Measurements from ENCODE around the gene MAPKAPK2.

The MAPKAPK2 gene

GRCh38 chr1:206674236-206674635, 10.5 kb upstream of the MAPKAPK2 start:
- Histone ChIP-seq H3K14ac (ENCODE audit: low read length) (no peak overlapping the region), H3K23ac (ENCODE audit: low read depth, low read length, poor library complexity) (no peak overlapping the region), H2AFZ (ENCODE audit: low read length) (no peak overlapping the region), H2BK12ac (ENCODE audit: low read length) (no peak overlapping the region), H3K18ac (ENCODE audit: low read length) (no peak overlapping the region), H3K79me1 (ENCODE audit: low read depth, low read length) (no peaks in the 10 kb centered on the region), H4K91ac (ENCODE audit: low read depth, low read length, poor library complexity) (no peak overlapping the region), H3K27me3 (ENCODE audit: control insufficient read depth in 3 of 3, insufficient read depth in 3 of 3, low read depth in 1 of 3, low read length in 3 of 3) (peaks cover 0 to 63% (median 0%) of the 10 kb centered on the region in 3 experiments), H2AK5ac (ENCODE audit: low read depth, low read length) (no peak overlapping the region), H3K4ac (ENCODE audit: low read length) (no peak overlapping the region), H3K4me3 (ENCODE audit: low read length in 2 of 2) (no peak overlapping the region), H2BK15ac (ENCODE audit: low read length) (no peak overlapping the region), H2BK120ac (ENCODE audit: low read depth, low read length) (no peak overlapping the region), H3K9me3 (replicated peaks in 1 of 2; ENCODE audit: control insufficient read depth in 2 of 2, insufficient read depth in 1 of 2, low read depth in 1 of 2, low read length in 2 of 2) (no peaks in the 10 kb centered on the region), H3K4me1 (ENCODE audit: control insufficient read depth in 2 of 2, insufficient read depth in 1 of 2, low read depth in 1 of 2, low read length in 2 of 2) (peaks cover 16 to 27% of the 10 kb centered on the region in 2 donors), H3K4me2 (ENCODE audit: insufficient read depth, low read length, poor library complexity, severe bottlenecking) (no peak overlapping the region), H3K36me3 (replicated peaks in 1 of 2; ENCODE audit: control insufficient read depth in 2 of 2, insufficient read depth in 2 of 2, low read length in 2 of 2) (no peaks in the 10 kb centered on the region), H3K27ac (replicated peaks; ENCODE audit: low read length) (no peak overlapping the region), H2BK5ac (ENCODE audit: low read length) (no peak overlapping the region), H3K9ac (ENCODE audit: low read depth, low read length, poor library complexity) (no peak overlapping the region), H4K8ac (ENCODE audit: low read depth, low read length) (no peak overlapping the region)
- DNase-seq (ENCODE audit: low spot score), result no peak
- WGBS, 2 donors (ENCODE audit: extremely low coverage in 2 of 2, insufficient read length in 2 of 2, insufficient replicate concordance in 1 of 2), result no CpG with 5 or more reads among the region's 3 CpGs

- no peak overlapping the region for H2AFZ ChIP-seq (ENCODE audit: low read length)
Measured at GRCh38 chr1:206674745-206675175, 9.9 kb upstream of the MAPKAPK2 start.

GRCh38 chr1:206676499-206676898, 8.2 kb upstream of the MAPKAPK2 start:
- Histone ChIP-seq H3K9me3 (replicated peaks in 1 of 2; ENCODE audit: control insufficient read depth in 2 of 2, insufficient read depth in 1 of 2, low read depth in 1 of 2, low read length in 2 of 2) (no peaks in the 10 kb centered on the region), H3K4me2 (ENCODE audit: insufficient read depth, low read length, poor library complexity, severe bottlenecking) (no peak overlapping the region), H3K27me3 (ENCODE audit: control insufficient read depth in 3 of 3, insufficient read depth in 3 of 3, low read depth in 1 of 3, low read length in 3 of 3) (peaks cover 0 to 65% (median 0%) of the 10 kb centered on the region in 3 experiments), H4K8ac (ENCODE audit: low read depth, low read length) (no peak overlapping the region), H3K14ac (ENCODE audit: low read length) (no peak overlapping the region), H2BK12ac (ENCODE audit: low read length) (no peak overlapping the region), H3K4me1 (ENCODE audit: control insufficient read depth in 2 of 2, insufficient read depth in 1 of 2, low read depth in 1 of 2, low read length in 2 of 2) (peaks cover 14 to 26% of the 10 kb centered on the region in 2 donors), H4K91ac (ENCODE audit: low read depth, low read length, poor library complexity) (no peak overlapping the region), H3K4ac (ENCODE audit: low read length) (no peak overlapping the region), H2BK15ac (ENCODE audit: low read length) (no peak overlapping the region), H3K4me3 (ENCODE audit: low read length in 2 of 2) (no peak overlapping the region), H3K23ac (ENCODE audit: low read depth, low read length, poor library complexity) (no peak overlapping the region), H2BK5ac (ENCODE audit: low read length) (no peak overlapping the region), H2AFZ (ENCODE audit: low read length) (no peak overlapping the region), H3K36me3 (replicated peaks in 1 of 2; ENCODE audit: control insufficient read depth in 2 of 2, insufficient read depth in 2 of 2, low read length in 2 of 2) (no peaks in the 10 kb centered on the region), H2AK5ac (ENCODE audit: low read depth, low read length) (no peak overlapping the region), H3K79me1 (ENCODE audit: low read depth, low read length) (no peaks in the 10 kb centered on the region), H2BK120ac (ENCODE audit: low read depth, low read length) (no peak overlapping the region), H3K27ac (replicated peaks; ENCODE audit: low read length) (no peak overlapping the region), H3K18ac (ENCODE audit: low read length) (no peak overlapping the region), H3K9ac (ENCODE audit: low read depth, low read length, poor library complexity) (no peak overlapping the region)
- no CpG with 5 or more reads among the region's 2 CpGs for WGBS, 2 donors (ENCODE audit: extremely low coverage in 2 of 2, insufficient read length in 2 of 2, insufficient replicate concordance in 1 of 2)
- no peak for DNase-seq (ENCODE audit: low spot score)

More at GRCh38 chr1:206674745-206675175, 9.9 kb upstream of the MAPKAPK2 start:
- H4K8ac ChIP-seq (ENCODE audit: low read depth, low read length), result no peak overlapping the region
- no peaks in the 10 kb centered on the region for H3K36me3 ChIP-seq (replicated peaks in 1 of 2; ENCODE audit: control insufficient read depth in 2 of 2, insufficient read depth in 2 of 2, low read length in 2 of 2)
- H3K18ac ChIP-seq (ENCODE audit: low read length), result peak overlapping the region; percentile 11
- no peaks in the 10 kb centered on the region for H3K9me3 ChIP-seq (replicated peaks in 1 of 2; ENCODE audit: control insufficient read depth in 2 of 2, insufficient read depth in 1 of 2, low read depth in 1 of 2, low read length in 2 of 2)
- WGBS, 2 donors (ENCODE audit: extremely low coverage in 2 of 2, insufficient read length in 2 of 2, insufficient replicate concordance in 1 of 2), result no CpG with 5 or more reads among the region's 1 CpG
- H3K4me2 ChIP-seq (ENCODE audit: insufficient read depth, low read length, poor library complexity, severe bottlenecking), result no peak overlapping the region
- H3K27me3 ChIP-seq (ENCODE audit: control insufficient read depth in 3 of 3, insufficient read depth in 3 of 3, low read depth in 1 of 3, low read length in 3 of 3), result peaks cover 0 to 60% (median 0%) of the 10 kb centered on the region in 3 experiments
- H3K4me3 ChIP-seq (ENCODE audit: low read length in 2 of 2), result no peak overlapping the region
- peak overlapping the region; percentile 29 for H2AK5ac ChIP-seq (ENCODE audit: low read depth, low read length)
- no peak overlapping the region for H2BK12ac ChIP-seq (ENCODE audit: low read length)
- no peaks in the 10 kb centered on the region for H3K79me1 ChIP-seq (ENCODE audit: low read depth, low read length)
- no peak overlapping the region for H2BK120ac ChIP-seq (ENCODE audit: low read depth, low read length)
- H2BK5ac ChIP-seq (ENCODE audit: low read length), result no peak overlapping the region
- H3K27ac ChIP-seq (replicated peaks; ENCODE audit: low read length), result no peak overlapping the region
- no peak overlapping the region for H3K23ac ChIP-seq (ENCODE audit: low read depth, low read length, poor library complexity)
- no peak overlapping the region for H4K91ac ChIP-seq (ENCODE audit: low read depth, low read length, poor library complexity)
- no peak for DNase-seq (ENCODE audit: low spot score)
- no peak overlapping the region for H3K4ac ChIP-seq (ENCODE audit: low read length)
- no peak overlapping the region for H3K14ac ChIP-seq (ENCODE audit: low read length)
- H3K9ac ChIP-seq (ENCODE audit: low read depth, low read length, poor library complexity), result no peak overlapping the region
- no peak overlapping the region for H2BK15ac ChIP-seq (ENCODE audit: low read length)
- peaks cover 16 to 27% of the 10 kb centered on the region in 2 donors for H3K4me1 ChIP-seq (ENCODE audit: control insufficient read depth in 2 of 2, insufficient read depth in 1 of 2, low read depth in 1 of 2, low read length in 2 of 2)

- no peak overlapping the region for H3K4ac ChIP-seq (ENCODE audit: low read length)
- no peak overlapping the region for H2BK120ac ChIP-seq (ENCODE audit: low read depth, low read length)
- no peaks in the 10 kb centered on the region for H3K9me3 ChIP-seq (replicated peaks in 1 of 2; ENCODE audit: control insufficient read depth in 2 of 2, insufficient read depth in 1 of 2, low read depth in 1 of 2, low read length in 2 of 2)
- no peaks in the 10 kb centered on the region for H3K79me1 ChIP-seq (ENCODE audit: low read depth, low read length)
- H3K18ac ChIP-seq (ENCODE audit: low read length), result no peak overlapping the region
- no peak overlapping the region for H3K9ac ChIP-seq (ENCODE audit: low read depth, low read length, poor library complexity)
- no peak for DNase-seq (ENCODE audit: low spot score)
- no peak overlapping the region for H4K8ac ChIP-seq (ENCODE audit: low read depth, low read length)
- WGBS, 2 donors (ENCODE audit: extremely low coverage in 2 of 2, insufficient read length in 2 of 2, insufficient replicate concordance in 1 of 2), result no CpG with 5 or more reads among the region's 3 CpGs
- peaks cover 1 to 6% of the 10 kb centered on the region in 2 donors for H3K4me1 ChIP-seq (ENCODE audit: control insufficient read depth in 2 of 2, insufficient read depth in 1 of 2, low read depth in 1 of 2, low read length in 2 of 2)
- no peaks in the 10 kb centered on the region for H3K36me3 ChIP-seq (replicated peaks in 1 of 2; ENCODE audit: control insufficient read depth in 2 of 2, insufficient read depth in 2 of 2, low read length in 2 of 2)
- H3K27ac ChIP-seq (replicated peaks; ENCODE audit: low read length), result no peak overlapping the region
- H3K23ac ChIP-seq (ENCODE audit: low read depth, low read length, poor library complexity), result no peak overlapping the region
- no peak overlapping the region for H3K4me2 ChIP-seq (ENCODE audit: insufficient read depth, low read length, poor library complexity, severe bottlenecking)
- H2AK5ac ChIP-seq (ENCODE audit: low read depth, low read length), result no peak overlapping the region
- H2BK15ac ChIP-seq (ENCODE audit: low read length), result no peak overlapping the region
- no peak overlapping the region for H3K4me3 ChIP-seq (ENCODE audit: low read length in 2 of 2)
- H2BK12ac ChIP-seq (ENCODE audit: low read length), result no peak overlapping the region
- no peak overlapping the region for H3K14ac ChIP-seq (ENCODE audit: low read length)
- H3K27me3 ChIP-seq (ENCODE audit: control insufficient read depth in 3 of 3, insufficient read depth in 3 of 3, low read depth in 1 of 3, low read length in 3 of 3), result peaks cover 0 to 79% (median 3%) of the 10 kb centered on the region in 3 experiments
- H2BK5ac ChIP-seq (ENCODE audit: low read length), result no peak overlapping the region
- H4K91ac ChIP-seq (ENCODE audit: low read depth, low read length, poor library complexity), result no peak overlapping the region
- H2AFZ ChIP-seq (ENCODE audit: low read length), result no peak overlapping the region
Measured at GRCh38 chr1:206678490-206678889, 6.2 kb upstream of the MAPKAPK2 start.

All from neuronal stem cell (in vitro differentiated cells).